GM12872 (cell line): ENCODE measurements around the gene EREG.

Experiments used
- CTCF ChIP-seq: IDR thresholded peaks from 3 replicates; pipeline ENCODE4 v1.5.1; 2011; ENCODE audit warnings: low read depth, mild to moderate bottlenecking, low read length, moderate library complexity; ENCODE audit not compliant: insufficient read depth

EREG gene

GRCh38 chr4:74364652-74365491 is at the start of gene EREG:
TSS of gene EREG (plus strand) at chr4:74365145. CDS start at chr4:74365309, 164 bp downstream.
- TF ChIP-seq CTCF, result no peak

- TF ChIP-seq CTCF, result no peak
These were observed 49.6 kb upstream of the EREG start for GRCh38 chr4:74315376-74315775.

- TF ChIP-seq CTCF, result no peak
These were observed 48.5 kb upstream of the EREG start for GRCh38 chr4:74316397-74316796.

- no peak for TF ChIP-seq CTCF
These were observed 47.2 kb upstream of the EREG start for GRCh38 chr4:74317616-74318246.

GRCh38 chr4:74318276-74318675 is 46.7 kb upstream of the EREG start:
- no peak for TF ChIP-seq CTCF

- no peak for TF ChIP-seq CTCF
These were observed 45.5 kb upstream of the EREG start for GRCh38 chr4:74319470-74319869.

GRCh38 chr4:74320559-74321118 is 44.3 kb upstream of the EREG start:
- peak; percentile 46; the same call in 2 of the 3 replicates for TF ChIP-seq CTCF
